Tibial artery (tissue), 4 donors: Measurements from ENCODE around the gene PTGER3.

Experiments used
- DNase-seq, 2 donors: peaks; one replicate each; pipeline ENCODE4 v3.0.0-alpha.2; 2019
- H3K27ac ChIP-seq, 2 donors: fragments of 200-600 bp; sonication (generic) in 1 of 2; 1 replicate in 1 of 2; 2 replicates in 1 of 2; pipeline ENCODE4 v1.5.1; 2018 to 2019; ENCODE audit warnings: mild to moderate bottlenecking in 1 of 2
- H3K27me3 ChIP-seq, 2 donors: fragments of 200-600 bp; sonication (generic) in 1 of 2; one replicate each; pipeline versions ENCODE4 v1.5.1 to v1.6.0; 2016 to 2019
- H3K36me3 ChIP-seq, 3 donors: fragments of 200-600 bp; sonication (generic) in 2 of 3; one replicate each; pipeline ENCODE4 v1.5.1; 2016 to 2019; ENCODE audit warnings: mild to moderate bottlenecking in 2 of 3
- H3K4me1 ChIP-seq, 4 donors: fragments of 200-600 bp; sonication (generic) in 2 of 4; 1 replicate in 3 of 4; 2 replicates in 1 of 4; pipeline ENCODE4 v1.5.1; 2016 to 2019
- H3K4me3 ChIP-seq, 2 donors: fragments of 200-600 bp; sonication (generic) in 1 of 2; 1 replicate in 1 of 2; 2 replicates in 1 of 2; pipeline ENCODE4 v1.5.1; 2018 to 2019; ENCODE audit warnings: mild to moderate bottlenecking in 2 of 2
- H3K9me3 ChIP-seq, 3 donors: fragments of 200-600 bp; sonication (generic) in 1 of 3; one replicate each; pipeline ENCODE4 v1.5.1; 2016 to 2019
- CTCF ChIP-seq, 2 experiments: fragments of 200-600 bp in 1 of 2; fragments of 450-650 bp in 1 of 2; IDR thresholded peaks; one replicate each; pipeline ENCODE4 v1.5.1; 2017 to 2019; ENCODE audit warnings: antibody characterized with exemption in 2 of 2, mild to moderate bottlenecking in 1 of 2, moderate library complexity in 1 of 2
- intact Hi-C: fragments of 100-400 bp; cut with DNase I; formaldehyde crosslinking; loops from one replicate; pipeline ENCODE4 v1.15.0; 2023; ENCODE audit warnings: low total_unique reads

Gene PTGER3

GRCh38 chr1:71002709-71003475 is 44.7 kb downstream of the PTGER3 start:
- H3K27ac ChIP-seq, result no peak overlapping the region
- DNase-seq, result no peak
- H3K36me3 ChIP-seq, result no peaks in the 10 kb centered on the region
- no peak for TF ChIP-seq CTCF (IDR thresholded peaks at IDR 0.05)
- intact Hi-C loops, result no loop called here
- no peaks in the 10 kb centered on the region for H3K9me3 ChIP-seq
- H3K4me3 ChIP-seq, result no peak overlapping the region
- H3K4me1 ChIP-seq, result peaks cover 0 to 27% (median 3%) of the 10 kb centered on the region in 4 donors
- no peaks in the 10 kb centered on the region for H3K27me3 ChIP-seq

GRCh38 chr1:71001624-71002023 is 46.0 kb downstream of the PTGER3 start:
- intact Hi-C loops, result no loop called here
- Histone ChIP-seq H3K27ac (no peak overlapping the region), H3K36me3 (no peaks in the 10 kb centered on the region), H3K4me3 (no peak overlapping the region), H3K27me3 (no peaks in the 10 kb centered on the region), H3K4me1 (peaks cover 0 to 27% (median 3%) of the 10 kb centered on the region in 4 donors), H3K9me3 (no peaks in the 10 kb centered on the region)
- DNase-seq, result no peak
- TF ChIP-seq CTCF (IDR thresholded peaks at IDR 0.05), result no peak

GRCh38 chr1:70997793-70998192 is 49.8 kb downstream of the PTGER3 start:
- no peak for DNase-seq
- Histone ChIP-seq H3K9me3 (no peaks in the 10 kb centered on the region), H3K4me1 (peaks cover 0 to 27% (median 2%) of the 10 kb centered on the region in 4 donors), H3K4me3 (no peak overlapping the region), H3K27me3 (no peaks in the 10 kb centered on the region), H3K36me3 (no peaks in the 10 kb centered on the region), H3K27ac (no peak overlapping the region)
- TF ChIP-seq CTCF (IDR thresholded peaks at IDR 0.05), result no peak
- intact Hi-C loops, result no loop called here

- intact Hi-C loops, result no loop called here
- Histone ChIP-seq H3K36me3 (no peaks in the 10 kb centered on the region), H3K27ac (no peak overlapping the region), H3K4me1 (peaks cover 0 to 17% (median 5%) of the 10 kb centered on the region in 4 donors), H3K9me3 (no peaks in the 10 kb centered on the region), H3K27me3 (no peaks in the 10 kb centered on the region), H3K4me3 (no peak overlapping the region)
- TF ChIP-seq CTCF (IDR thresholded peaks at IDR 0.05), result no peak
- DNase-seq, result no peak
These were observed 52.8 kb downstream of the PTGER3 start for GRCh38 chr1:70994753-70995268.

- no peaks in the 10 kb centered on the region for H3K36me3 ChIP-seq
- H3K27me3 ChIP-seq, result no peaks in the 10 kb centered on the region
- TF ChIP-seq CTCF (IDR thresholded peaks at IDR 0.05), result no peak
- H3K4me1 ChIP-seq, result peaks cover 0 to 20% (median 9%) of the 10 kb centered on the region in 4 donors
- DNase-seq, result no peak
- H3K27ac ChIP-seq, result no peak overlapping the region
- intact Hi-C loops, result no loop called here
- H3K9me3 ChIP-seq, result no peaks in the 10 kb centered on the region
- H3K4me3 ChIP-seq, result no peak overlapping the region
These were observed 53.8 kb downstream of the PTGER3 start for GRCh38 chr1:70993798-70994197.
